IPS DF 4.7 (cell line): Measurements from ENCODE around the gene BBLN.
"Not testable (repeated sequence)": the region's sequence is repeated elsewhere in the genome, so short reads cannot be mapped to it uniquely, and the experiment has no call there.

ENCODE experiments used
- DNase-seq: peaks from one replicate; pipeline ENCODE4 v3.0.0-alpha.2; 2013; ENCODE audit warnings: low spot score; ENCODE audit errors: extremely low read depth

The BBLN gene

GRCh38 chr9:128162215-128163026 lies 2.4 kb downstream of the BBLN start:
- no peak for DNase-seq

- DNase-seq, result no peak
These were observed 3.0 kb downstream of the BBLN start for GRCh38 chr9:128163027-128163515.

GRCh38 chr9:128163523-128164306 lies 3.6 kb downstream of the BBLN start:
- no peak for DNase-seq

GRCh38 chr9:128164307-128164885 lies 4.3 kb downstream of the BBLN start:
- no peak for DNase-seq

DNA sequence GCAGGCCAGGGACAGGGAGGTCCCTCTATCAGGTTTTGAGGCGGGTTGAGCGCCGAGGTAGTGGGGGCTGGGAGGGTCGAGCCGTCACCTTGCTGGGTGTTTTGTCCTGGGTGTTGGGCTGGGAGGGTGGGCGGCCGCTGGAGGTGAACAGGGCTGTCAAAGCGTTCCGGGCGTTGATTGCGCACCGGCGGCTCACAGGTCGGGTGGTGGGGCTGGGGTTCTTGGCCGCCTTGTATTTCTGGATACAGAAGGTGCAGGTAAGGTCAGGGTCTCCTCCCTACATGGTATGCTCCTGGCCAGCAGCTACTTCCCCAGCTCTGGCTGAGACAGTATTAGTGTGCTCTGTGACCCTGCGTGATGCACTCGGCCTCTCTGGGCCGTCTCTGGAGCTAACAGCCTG lies 6.1 kb downstream of the BBLN start:
- no peak for DNase-seq

DNA sequence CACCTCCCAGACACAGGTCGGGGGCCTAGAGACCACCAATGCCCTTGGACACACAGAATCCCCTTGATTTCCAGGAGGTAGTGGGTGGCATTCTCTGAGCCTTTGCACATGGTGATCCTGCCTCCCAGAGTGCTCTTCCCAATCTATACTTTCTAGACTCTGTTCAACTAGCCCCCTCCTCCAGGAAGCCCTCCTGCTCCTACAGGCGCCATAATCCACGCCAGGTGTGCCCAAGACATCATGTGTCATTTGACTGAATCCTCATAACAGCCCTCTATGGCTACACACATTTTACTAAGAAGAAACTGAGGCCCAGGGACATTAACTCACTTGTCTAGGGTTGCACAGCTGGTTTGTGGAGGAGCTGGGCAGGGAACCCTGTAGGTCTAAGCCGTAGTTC lies 7.1 kb downstream of the BBLN start:
- no peak for DNase-seq

DNA sequence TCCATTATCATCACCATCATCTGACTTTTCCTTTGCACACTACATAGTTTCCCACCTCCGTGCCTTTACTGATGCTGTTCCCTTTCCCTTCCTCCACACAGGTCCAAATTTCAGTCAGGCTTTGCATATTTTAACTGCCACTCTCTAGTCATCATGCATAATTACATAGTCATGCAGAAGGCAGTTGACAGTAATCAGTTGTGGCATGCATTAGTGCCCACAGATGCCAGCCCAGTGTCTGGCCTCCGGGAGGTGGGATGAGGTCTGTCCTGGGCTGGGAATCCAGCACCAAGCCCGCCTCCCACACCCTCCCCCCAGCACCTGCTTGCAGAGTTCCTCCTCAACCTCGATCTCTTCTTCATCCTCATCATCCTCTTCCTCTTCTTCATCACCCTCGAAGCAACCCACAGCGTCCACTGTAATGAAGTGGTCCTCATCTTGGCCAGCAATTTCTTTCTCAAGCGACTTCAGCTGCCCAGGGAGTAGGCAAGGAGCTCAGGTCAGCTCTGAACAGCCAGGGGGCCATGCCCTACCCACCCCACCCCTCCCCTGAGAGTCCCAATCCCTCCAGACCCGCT lies 8.8 kb downstream of the BBLN start:
- no peak for DNase-seq

DNA sequence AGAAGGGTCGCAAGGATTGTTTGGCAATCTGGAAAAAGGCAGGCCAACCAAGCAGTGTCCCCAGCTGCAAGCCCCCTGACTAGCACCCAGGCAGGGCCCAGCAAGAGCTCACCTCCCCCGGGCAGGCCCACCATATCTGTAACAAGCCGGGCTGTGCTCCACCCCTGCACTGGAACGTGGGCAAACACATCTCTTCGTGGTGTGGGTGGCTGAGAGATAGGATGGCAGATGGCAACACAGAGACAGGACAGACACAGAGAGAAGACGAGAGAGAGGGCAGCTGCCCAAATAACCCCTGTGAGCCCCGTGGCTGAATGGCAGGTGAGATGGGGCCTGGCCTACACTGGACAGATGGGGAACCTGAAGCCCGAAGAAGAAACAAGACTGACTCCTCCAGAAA lies 9.4 kb downstream of the BBLN start:
- DNase-seq, result no peak

- no peak for DNase-seq
These were observed 9.9 kb downstream of the BBLN start for GRCh38 chr9:128169925-128170324.

DNA sequence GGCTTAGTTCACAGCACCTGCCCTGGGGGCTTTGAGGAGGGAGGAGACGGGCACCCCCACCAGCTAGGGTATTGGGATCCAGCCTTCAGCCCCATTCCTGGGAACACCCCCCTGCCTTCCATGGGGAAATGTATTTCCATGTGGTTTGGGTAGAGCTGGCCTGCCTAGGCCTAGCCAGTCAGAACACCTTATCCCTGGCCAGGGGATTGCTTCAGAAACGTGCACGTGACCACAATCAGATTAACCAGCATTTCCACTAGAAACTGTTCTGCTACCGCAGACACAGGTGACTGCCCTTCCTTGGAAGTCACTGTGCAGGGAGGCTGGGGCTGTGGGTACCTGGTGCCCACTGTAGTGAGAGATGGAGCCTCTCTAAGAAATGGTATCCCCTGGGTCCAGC lies 14.0 kb downstream of the BBLN start:
- no peak for DNase-seq

DNA sequence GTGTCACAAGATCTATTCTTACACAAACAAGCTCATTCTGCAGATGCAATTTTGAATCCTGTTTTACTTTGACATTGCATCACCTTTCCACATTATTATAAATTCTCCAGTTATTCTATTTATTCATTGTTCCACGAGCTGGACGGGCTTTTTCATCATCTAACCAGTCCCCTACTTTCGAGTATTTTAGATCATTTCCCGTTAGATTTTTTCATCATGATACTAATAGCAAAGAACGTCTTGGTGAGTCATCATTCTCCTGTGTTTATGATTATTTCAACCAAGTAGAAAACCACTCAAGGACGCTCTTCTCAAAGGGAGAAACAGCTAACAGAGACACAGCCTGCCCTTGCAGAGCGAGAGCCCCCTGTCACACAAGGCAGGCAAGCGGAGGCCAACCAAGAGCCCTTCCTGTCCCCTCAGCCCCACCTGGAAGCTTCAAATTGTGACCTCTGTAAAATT lies 15.1 kb downstream of the BBLN start:
- DNase-seq, result no peak

DNA sequence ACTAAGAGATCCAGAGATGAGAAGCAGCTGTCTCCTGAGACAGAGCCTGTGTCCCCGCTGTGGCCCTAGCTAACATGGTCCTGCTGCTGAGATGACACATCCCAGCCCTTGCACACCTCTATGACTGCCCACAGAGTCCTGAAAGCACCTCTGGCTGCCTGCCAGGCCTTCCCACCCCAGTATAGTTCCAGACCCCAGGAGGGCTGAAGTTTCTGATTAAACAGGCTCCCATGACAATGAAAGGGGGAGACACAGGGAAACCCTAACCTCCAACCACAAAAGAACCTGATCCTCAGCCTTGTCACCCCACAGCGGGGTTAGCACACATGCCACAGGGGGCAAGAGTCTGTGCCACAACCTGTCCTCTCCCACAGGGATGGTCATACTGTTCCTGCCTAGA lies 15.7 kb downstream of the BBLN start:
- DNase-seq, result no peak

DNA sequence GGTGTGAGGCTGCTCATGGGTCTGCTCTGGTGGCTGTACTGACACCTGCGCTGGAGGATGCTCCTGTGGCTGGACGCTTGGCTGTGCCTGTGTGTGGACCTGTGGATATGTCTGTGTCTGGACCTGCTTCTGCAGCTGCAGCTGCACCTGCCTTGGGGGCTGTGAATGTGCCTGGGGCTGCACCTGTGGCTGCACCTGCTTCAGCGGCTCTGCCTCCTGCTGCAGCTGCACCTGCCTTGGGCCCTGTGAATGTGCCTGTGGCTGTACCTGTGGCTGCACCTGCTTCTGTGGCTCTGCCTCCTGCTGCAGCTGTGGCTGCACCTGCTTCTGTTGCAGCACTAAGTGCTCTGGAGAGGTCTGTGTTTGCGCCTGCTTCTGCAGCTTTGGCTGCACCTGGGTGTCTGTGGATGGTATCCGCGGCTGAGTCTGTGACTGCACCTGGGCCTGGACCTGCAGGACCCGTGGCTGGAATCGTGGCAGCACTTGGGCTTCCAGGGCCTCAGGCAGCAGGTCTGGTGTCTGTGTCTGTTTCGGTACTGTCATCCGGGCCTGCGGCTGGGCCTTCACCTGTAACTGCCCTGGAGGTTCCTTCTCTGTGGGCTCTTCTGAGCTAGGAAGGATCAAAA lies 18.9 kb downstream of the BBLN start:
- DNase-seq, result no peak

DNA sequence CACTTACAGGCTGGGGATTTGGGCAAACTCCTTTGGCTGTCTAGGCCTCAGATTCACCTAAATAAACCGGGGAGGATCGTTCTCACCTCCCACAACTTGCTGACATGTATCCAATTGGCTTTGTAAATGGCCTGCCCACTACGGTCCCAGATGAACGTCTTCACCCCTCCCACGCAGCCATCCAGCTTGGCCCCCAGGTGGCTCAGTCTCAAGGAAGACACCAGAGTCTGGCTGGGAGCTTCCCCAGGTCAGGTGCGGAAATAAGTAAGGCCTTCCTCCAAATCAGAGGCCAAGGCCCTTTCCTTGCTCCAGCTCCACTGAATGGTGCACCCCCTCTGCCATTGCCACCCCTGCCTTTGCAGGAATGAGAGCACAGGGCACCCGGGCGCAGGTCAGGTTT lies 19.9 kb downstream of the BBLN start:
- no peak for DNase-seq

- no peak for DNase-seq
These were observed 20.4 kb downstream of the BBLN start for GRCh38 chr9:128180447-128180846.

DNA sequence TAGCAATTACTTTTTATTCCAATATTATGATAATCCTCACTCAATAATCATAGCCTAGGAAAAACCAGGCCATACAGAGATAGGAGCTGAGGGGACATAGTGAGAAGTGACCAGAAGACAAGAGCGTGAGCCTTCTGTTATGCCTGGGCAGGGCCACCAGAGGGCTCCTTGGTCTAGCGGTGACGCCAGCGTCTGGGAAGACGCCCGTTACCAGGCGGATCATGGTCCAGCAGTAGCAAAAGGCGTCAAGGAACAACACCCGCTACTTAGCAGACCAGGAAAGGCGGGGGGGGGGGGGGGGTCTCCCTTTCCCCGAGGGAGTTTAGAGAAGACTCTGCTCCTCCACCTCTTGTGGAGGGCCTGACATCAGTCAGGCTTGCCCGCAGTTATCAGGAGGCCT lies 21.4 kb downstream of the BBLN start:
- not testable (repeated sequence) for DNase-seq

GRCh38 chr9:128182893-128183588 lies 23.0 kb downstream of the BBLN start:
- no peak for DNase-seq

GRCh38 chr9:128185979-128186965 lies 26.2 kb downstream of the BBLN start:
- DNase-seq, result no peak

- DNase-seq, result no peak
These were observed 27.3 kb downstream of the BBLN start for GRCh38 chr9:128187361-128187760.
